K562 (cell line): ENCODE data around the gene ZNF362.

ENCODE experiments used
- PURB ChIP-seq: sonication (generic); formaldehyde crosslinking; IDR thresholded peaks from 2 replicates; pipeline ENCODE4 v1.9.0; 2021; ENCODE audit warnings: low read depth, mild to moderate bottlenecking, missing genetic modification reagents
- UBTF ChIP-seq, 2 experiments: IDR thresholded peaks; 2 replicates each; pipeline ENCODE4 v1.6.1; 2012; ENCODE audit warnings: improper control_type of control experiment in 2 of 2, low read depth in 2 of 2, low read length in 2 of 2, borderline replicate concordance in 1 of 2
- ZKSCAN8 ChIP-seq: fragments of 200-800 bp; sonication (Bioruptor generic); IDR thresholded peaks from 2 replicates; pipeline ENCODE4 v1.6.1; 2016; ENCODE audit warnings: missing genetic modification characterization, missing compliant biosample characterization
- ZNF239 ChIP-seq: fragments of 250-450 bp; sonication (Bioruptor Pico); IDR thresholded peaks from 2 replicates; pipeline ENCODE4 v1.4.0; 2020; ENCODE audit warnings: mild to moderate bottlenecking

- TF ChIP-seq ZNF239 (CRISPR knock-in tag), result no peak
- TF ChIP-seq ZKSCAN8 (CRISPR knock-in tag), result no peak
- no peak for TF ChIP-seq UBTF (IDR thresholded peaks at IDR 0.05; ENCODE audit: borderline replicate concordance in 1 of 2, low read depth in 2 of 2, low read length in 2 of 2)
- no peak for TF ChIP-seq PURB (CRISPR knock-in tag)
These were observed 63.8 kb downstream of the ZNF362 start for GRCh38 chr1:33319949-33320618.
